ENCODE results near the gene SMG7.
A peak's percentile ranks its signal among the peaks of the same experiment; 100 is the strongest.

The SMG7 gene

DNA sequence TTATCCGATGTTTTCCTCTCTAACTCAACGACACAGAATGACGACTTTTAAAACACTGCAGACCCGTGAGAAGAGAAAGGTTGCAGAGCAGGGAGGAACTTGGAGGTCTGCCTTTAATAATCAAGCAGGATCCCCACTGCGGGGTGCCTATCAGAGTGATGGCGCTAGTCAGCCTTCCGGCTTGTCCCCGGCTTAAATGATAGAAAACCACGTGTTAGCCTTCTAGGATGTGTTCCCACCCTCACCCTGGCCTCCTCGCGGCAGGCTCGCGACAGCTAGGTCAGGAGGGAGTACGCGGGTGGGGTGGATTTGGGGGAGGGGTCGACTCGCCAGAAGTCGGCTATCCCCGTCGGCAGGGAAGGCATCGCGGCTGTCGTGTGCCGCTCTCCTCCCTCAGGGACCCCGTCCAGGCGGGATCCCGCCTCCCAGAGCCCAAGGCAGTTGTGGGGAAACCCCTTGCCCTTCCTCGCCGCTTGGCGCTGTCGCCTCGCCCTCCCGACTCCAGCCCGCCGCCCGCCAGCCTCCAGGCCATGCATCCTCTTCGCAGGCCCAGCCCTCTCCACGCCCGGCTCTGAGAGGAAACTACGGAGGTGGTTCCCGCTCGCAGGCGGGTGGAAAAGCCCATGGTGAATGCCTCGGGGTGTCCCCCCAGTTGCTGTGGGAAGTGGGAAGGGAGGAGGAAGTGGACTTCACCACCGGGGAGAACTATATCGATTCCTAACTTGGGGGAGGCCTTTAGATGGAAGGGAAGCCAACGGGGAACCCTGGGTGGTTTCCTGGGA is 1.1 kb upstream of the SMG7 start:
- DNase-seq, result peak; percentile 86 to 90

DNA sequence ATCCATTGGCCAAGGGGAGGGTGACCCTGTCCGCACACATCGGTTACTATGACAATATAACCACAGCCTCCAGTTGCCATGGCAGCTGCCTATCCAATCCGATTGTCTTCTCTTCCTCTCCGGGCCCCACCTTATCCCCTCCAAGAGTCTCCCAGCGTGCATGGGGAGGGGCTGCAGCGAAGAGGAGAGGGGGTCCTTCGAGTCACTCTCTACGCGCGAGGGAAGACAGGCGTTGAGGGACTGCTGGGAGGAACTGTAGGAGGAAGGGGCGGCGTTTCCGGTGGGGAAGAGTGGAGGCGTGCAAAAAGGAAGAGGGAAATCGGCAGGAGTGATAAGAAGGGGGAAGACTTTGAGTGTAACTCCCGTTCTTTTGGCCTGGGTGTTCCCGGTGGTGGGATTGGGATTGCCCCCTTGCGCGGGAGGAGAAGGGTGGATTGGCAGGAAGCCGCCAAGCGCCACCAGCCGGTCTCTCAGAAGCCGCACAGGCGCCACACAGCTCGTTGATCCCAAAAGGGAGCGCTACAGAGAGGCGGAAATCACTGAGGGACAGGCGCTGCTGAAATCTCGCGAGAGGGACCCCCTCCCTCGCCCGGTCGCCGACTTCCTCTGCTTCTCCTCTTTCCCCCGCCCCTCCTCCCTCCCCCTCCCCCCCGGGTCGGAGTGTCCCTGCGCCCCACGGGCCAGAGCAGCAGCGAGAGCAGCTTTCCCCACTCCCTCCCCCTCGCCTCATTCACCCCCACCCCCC is 384 bp upstream of the SMG7 start:
- peak; percentile 94 to 96 for DNase-seq

DNA sequence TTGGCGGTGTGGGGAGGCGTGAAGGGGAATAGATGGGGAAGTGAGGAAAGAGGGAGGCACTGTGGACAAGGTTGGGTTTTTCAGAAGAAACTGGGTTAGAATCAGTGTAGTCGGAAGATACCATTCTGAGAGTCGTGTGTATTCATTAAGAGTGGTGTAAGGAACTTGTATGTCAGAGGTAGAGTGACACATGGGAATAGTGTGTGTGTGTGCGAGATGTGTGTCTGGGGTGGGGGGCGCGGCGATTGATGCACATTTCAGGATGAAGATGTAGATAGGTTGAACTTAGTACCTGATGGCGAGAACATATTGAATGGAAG is 878 bp downstream of the SMG7 start:
- DNase-seq, result no peak

DNA sequence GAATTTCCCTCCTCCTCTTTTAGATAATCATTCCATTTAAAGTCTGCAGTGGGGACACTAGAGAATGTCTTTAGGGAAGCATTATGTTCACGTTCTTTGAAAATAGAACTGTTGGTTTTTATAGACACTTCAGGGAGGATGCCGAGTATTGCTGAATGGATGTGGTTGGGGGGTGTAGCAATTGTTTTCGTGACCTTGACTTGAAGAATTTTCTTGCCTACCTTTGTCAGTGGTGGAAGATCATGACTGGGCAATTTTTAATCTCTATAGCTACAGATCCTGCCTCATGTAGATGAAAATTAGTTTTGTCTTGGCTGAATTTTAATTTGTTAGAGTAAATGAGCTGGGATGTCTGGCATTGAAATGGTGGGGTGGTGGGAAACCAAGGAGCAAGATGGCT is 3.8 kb downstream of the SMG7 start:
- no peak for DNase-seq

DNA sequence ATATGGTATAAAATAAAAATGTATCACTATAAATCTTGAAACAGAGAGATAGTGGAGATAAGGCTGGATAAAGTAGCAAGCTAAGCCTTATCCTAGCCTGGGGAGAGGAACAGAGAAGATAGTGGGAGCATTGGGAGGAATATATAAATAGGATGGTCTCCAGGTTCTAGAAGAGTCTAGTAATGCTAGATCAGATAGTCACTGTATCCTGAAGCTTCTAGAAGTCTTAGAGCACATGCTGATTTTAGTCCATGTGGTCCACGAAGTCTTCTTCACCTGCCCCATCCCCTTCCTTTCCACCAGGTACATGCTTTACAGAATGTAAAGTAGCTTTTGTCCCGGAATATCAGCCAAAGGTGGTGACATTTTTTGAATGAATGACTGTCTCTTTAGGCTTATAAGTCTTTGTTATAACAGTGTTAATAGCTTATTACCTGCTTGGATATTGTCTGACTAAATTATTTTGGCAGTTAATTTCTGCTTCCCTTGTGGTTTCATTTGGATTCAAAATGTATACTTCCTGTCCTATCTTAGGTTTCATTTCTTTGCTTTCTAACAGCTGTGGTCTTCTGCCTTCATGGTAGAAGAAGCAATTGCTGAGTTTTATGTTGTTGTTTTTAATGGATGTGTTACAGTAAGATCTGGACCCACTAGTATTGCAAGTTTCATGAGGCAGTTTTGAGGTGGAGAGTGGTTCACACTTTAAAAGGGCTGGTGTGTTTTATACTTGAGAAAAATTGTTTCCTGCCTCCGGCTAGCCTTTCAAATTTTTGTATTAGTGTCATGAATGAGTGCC is 5.9 kb downstream of the SMG7 start:
- no peak for DNase-seq

DNA sequence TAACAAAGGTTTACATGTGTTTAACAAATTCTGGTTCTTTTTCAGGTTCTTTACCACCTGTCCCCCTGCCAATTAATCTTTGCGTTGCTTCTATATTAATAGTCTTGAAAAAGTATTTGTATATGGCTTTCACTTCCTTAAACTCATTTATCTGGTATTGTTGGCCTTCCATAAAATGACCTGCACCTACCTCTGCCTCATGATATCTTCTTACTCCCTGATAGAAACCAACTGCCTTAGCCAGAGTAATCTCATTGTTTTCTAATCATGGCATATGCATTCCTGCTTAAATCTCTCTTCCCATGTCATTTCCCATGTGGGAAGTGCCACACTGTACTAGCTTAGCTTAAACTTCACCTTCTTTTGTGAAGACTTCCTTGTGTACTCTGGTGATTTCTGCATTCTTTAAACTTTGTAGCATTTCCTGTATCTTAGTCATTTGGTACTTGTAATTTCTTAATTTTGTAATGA is 8.7 kb downstream of the SMG7 start:
- no peak for DNase-seq

DNA sequence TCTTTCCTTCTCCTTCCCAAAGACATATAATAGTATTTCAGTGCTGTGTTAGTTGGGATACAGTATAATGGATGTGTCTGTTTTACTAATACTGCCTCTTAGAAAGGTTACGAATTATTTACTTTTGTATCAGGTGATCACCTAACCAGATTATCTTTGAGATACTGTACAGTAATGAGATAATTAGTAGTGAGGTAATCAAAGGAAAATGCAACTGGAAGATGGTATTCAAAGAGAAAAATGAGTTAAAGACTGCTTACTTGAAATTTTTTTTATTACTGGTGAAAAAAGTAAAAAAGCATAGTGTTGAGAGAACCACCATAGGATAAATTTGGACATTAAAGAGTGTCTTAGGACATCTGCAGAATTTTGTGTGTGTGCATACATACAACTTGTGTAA is 10.9 kb downstream of the SMG7 start:
- no peak for DNase-seq

DNA sequence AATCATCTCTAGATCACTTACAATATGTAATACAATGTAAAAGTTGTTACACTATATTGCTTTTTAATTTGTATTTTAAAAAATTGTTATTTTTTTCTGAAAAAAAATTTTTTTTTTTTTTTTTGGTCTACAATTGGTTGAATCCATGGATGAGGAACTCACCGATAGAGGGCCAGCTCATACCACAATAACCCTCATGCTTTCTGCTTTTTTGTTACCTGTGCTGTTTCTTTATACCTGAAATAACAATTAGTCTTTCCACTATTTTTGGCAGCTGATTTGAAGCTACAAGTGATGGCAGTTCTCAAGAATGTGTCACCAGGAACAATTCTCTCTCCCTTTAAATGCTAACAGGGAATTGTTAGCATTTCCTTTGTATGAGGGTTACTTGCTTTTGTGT is 12.0 kb downstream of the SMG7 start:
- DNase-seq, result no peak

DNA sequence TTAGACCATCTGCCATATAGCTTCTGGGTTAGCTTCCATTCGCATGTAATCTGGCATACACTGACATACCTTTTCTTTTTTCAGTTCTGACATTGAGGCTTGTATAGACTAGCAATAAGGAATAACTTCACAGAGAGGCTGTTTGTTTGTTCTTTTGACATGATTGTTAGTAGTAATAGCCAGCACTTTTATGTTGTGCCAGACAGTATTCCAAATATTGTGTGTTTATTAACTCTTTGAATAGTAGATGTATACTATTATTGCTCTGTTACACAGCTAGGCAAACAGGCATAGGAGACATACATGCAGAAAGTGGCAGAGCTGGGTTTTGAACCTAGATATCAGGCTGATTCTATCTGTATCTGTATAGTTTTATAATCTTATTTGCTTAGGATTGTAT is 12.6 kb downstream of the SMG7 start:
- no peak for DNase-seq

DNA sequence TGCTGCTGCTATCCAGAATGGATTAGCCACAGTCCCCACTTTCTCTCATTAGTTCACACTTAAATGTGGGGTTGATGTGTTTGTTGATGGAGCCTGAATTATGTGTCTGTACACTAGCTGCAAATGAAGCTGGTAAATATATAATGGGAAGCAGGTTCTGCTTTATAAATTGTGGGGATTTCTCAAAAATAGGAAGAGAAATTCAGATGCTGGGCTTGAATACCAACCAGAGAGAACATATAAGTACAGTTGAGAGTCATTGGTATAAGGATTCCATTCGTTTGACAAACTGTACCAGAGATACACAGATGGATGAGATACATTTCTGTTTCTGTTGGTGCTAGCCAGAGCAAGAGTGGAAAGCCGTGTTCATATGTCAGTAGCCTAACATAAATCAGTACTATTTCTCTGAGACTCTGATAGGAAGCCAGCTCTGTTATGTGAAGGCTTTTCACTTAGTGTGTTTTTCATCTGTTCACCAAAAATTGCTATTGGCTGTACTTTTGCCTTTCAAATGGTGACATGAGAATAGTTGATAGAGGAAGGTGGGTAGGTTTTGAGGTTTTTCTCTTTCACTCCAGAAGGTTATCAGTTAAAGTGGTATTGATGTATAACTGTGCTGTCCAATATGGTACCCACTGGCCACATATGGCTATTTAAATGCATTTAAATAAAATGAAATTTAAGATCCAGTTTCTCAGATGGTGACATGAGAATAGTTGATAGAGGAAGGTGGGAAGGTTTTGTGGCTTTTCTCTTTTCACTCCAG is 15.6 kb downstream of the SMG7 start:
- DNase-seq, result no peak

DNA sequence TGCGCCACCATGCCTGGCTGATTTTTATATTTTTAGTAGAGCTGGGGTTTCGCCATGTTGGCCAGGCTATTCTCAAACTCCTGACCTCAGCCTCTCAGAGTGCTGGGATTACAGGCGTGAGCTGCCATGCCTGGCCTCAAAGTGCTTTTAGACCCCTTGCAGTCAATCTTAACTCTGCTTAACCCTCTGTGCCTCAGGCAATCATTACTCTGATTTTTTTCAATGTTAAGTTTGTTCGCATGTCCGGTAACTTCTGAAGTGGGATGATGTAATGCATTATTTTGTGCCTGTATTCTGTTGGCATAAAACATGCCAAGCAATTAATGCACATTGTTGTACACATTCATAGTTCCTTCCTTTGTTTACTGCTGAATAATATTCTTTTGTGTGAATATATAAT is 18.6 kb downstream of the SMG7 start:
- DNase-seq, result no peak

DNA sequence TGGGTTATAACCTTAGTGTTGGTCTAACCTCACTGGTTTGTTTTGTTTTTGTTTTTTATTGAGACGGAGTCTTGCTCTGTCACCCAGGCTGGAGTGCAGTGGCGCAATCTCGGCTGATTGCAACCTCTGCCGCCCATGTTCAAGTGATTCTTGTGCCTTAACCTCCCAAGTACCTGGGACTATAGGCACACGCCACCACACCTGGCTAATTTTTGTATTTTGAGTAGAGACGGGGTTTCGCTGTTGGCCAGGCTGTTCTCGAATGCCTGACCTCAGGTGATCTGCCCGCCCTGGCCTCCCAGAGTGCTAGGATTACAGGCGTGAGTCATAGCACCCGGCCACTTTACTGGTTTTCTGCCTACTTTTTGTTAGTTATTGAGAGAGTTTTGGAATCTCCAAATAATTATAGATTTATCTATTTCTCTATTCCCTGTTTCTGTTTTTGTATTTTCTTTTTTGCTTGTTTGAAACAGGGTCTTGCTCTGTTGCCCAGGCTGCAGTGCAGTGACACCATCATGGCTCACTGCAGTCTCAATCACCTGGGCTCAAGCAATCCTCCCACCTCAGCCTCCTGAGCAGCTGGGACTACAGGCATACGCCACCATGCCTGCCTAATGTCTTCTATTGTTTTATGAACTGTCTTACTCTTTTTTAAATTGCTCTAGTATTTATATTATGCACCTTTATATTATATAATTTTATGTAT is 21.4 kb downstream of the SMG7 start:
- DNase-seq, result no peak

DNA sequence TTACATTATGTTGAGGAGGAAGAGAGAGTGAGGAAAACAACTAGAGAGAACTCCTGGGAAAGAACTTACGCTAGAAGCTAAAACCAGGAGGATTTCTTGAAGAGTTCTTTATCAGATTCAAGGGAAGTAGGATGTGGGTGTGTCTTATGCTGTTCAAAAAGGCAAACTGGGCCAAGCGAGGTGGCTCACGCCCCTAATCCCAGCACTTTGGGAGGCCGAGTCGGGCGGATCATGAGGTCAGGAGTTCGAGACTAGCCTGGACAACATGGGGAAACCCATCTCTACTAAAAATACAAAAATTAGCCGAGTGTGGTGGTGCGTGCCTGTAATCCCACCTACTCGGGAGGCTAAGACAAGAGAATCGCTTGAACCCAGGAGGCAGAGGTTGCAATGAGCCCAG is 23.1 kb downstream of the SMG7 start:
- no peak for DNase-seq

DNA sequence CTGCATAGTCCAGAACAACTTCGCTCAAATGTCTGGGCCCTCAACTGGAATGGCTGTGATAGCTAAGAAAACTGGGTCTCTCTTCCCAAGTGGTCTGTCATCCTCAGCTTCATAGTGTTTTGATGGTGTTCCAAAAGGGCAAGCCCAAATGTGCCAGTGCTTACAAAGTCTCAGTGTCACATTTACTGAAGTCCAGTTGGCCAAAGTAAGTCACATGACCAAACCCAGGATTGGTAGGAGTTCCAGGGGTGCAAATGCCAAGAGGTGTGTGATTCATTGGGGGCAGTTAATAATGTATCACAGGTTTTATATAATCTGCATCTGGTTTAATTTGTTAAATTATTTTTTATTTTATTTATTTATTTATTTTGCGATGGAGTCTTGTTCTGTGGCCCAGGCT is 24.9 kb downstream of the SMG7 start:
- no peak for DNase-seq

DNA sequence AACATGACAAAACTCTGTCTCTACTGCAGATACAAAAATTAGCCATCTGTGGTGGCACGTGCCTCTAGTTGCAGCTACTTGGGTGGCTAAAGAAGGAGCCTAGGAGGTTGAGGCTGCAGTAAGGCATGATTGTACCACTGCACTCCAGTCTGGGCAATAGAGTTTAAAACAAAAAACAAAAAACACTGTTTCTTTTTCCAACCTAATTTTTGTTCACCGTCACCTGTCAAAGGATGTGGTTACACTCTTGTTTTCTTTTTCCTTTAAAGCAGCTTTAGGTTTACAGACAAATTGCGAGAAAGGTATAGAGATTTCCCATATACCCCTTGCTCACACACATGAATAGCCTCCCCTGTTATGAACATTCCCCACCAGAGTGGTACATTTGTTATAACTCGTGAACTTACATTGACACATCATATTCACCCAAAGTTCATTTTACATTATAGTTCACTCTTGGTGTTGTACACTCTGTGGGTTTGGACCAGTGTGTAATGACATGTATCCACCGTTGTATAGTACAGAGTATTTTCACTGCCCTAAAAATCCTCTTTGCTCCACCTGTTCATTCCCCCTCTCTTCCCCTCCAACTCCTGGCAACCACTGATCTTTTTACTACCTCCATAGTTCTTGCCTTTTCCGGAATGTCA is 26.2 kb downstream of the SMG7 start:
- no peak for DNase-seq

DNA sequence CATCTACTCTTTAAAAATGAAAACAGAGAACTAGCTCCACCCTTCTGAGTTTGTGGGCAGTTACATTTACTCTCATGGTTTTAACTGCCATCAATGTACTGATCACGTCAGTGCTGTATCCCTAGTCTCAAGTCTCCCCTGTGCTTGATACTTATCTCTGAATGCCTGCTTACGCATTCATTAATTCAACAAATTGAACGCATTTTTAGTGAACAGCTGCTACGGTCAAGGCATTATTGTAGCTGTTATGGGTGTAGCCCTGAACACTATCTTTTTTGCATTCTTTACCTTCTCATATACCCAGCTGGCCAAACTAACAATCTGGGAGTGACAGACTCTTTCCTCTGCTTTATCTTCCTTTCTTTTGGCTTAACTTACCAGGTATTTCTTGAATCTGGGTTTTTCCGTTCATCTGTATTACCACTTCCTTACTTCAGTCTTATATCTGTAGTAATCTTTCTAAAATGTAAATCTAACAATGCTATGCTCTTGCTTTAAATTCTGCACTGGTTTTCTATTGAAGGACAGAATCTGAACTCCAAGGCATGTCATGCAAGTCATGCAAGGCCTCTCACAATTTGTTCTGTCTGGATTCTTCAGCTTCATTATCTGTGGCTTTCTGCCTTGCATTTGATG is 33.3 kb downstream of the SMG7 start:
- DNase-seq, result no peak

DNA sequence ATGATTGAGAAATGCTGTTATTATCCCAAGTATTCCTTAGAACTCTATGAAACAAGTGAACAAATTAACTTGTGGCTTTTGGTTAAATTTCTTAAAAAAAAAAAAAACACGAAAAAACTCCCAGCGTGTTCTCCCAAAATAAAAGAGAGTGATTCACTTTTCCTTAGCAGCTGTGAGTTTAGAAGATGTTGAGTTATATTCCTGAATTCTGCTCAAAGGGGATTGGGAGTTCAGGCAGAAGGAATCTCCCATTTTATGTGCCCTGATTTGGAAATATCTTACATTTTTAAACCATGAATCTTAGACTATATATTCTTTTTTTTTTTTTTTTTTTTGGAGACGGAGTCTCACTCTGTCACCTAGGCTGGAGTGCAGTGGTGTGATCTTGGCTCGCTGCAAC is 34.3 kb downstream of the SMG7 start:
- no peak for DNase-seq

DNA sequence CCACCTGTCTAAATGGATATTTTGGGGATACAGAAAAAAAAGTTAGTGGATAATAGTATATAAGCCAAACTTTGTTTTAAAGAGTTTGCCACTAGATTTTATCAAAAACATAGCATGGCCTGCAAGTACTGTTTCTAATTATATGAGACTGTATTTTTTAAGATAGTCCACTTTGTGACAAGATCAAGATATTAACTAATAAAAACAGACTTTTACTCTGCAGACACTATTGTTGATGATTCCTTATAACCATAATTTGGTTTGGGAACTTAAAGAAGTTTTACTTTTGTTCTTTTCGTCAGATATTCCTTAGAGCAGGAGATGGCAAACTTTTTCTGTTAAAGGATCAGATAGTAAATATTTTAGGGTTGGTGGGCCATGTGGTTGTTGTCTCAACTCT is 36.4 kb downstream of the SMG7 start:
- DNase-seq, result no peak

DNA sequence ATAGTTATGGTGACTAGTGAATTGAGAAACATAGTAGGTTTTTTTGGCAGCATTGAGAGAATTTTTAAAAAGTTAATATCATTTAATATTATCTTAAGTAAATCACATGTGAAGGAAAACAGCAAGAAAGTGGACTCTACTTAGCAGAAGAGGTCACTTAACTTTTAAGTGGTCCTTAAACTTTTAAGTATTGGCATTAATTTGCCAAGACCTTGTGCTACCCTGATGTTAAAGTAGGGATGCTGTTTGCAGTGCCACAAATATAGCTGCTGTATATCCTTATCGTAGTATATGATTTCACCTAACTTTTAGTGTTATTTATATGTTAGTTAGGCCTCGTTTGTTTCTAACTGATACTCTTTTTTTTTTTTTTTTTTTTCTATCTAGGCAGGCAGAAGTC is 40.2 kb downstream of the SMG7 start:
- no peak for DNase-seq

DNA sequence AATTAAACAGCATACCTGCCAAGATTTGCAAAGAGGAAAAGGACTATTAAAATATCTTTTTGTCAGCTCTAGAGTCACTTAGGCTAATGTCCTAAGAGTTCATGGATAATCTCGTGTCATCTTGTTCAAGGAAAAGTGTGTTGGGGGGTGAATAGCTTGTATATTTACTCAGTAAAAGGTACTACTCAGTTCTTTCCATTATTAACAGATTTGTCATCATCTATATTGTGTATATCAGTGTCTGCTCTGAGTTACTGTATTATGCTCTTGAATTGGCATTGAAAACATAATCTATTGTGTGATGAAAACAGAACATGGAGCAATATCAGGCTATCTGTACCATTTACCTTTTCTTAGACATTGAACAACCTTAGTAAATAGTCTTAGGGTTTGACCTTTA is 41.9 kb downstream of the SMG7 start:
- no peak for DNase-seq

DNA sequence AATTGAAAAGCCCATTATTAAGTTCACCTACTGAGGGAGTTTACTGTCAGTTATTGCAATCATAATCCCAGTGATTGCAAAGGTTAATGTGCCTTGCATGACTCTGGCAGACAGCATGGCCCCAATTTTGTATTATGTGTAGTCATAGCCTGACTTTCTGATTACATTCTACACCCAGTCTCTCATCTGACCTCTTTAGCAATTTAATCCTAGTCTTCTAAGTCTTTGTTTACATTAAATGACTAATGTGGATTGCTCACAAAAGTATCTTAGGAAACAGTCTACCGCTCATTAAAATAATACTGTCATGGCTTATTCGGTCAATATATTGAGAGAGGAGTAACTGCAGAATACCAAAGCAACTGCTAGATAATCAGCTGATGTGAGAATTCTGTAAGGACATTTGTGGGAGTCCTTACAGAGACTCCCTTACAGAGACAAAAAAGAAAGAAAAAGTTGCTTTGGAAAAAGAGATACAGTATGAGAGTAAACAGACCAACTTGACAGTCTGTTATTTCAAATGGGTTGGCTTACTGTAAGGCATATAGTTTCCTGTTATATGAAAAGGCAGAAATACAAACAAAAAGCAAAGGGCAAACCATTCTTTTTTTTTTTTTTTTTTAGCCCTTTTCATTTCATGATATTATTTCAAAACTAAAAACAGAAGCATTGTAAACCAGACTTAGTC is 42.8 kb downstream of the SMG7 start:
- no peak for DNase-seq

Measured in SHP77 (cell line).